GM21529 (cell line): Measurements from ENCODE around the gene TP53AIP1.

Experiments
- ATAC-seq: cut with Tn5 transposase; IDR thresholded peaks from one replicate; pipeline ENCODE4 v1.9.1; 2021; ENCODE audit not compliant: unreplicated experiment

Gene TP53AIP1

GRCh38 chr11:128943428-128943976, 831 bp upstream of the TP53AIP1 start:
- no peak for ATAC-seq

GRCh38 chr11:128942272-128942612, 429 bp downstream of the TP53AIP1 start:
- ATAC-seq, result no peak

- ATAC-seq, result no peak
Observed at GRCh38 chr11:128941573-128942271, 949 bp downstream of the TP53AIP1 start.

- no peak for ATAC-seq
Observed at GRCh38 chr11:128941110-128941509, 1.6 kb downstream of the TP53AIP1 start.

- no peak for ATAC-seq
Observed at GRCh38 chr11:128940603-128941002, 2.1 kb downstream of the TP53AIP1 start.

- no peak for ATAC-seq
Observed at GRCh38 chr11:128940156-128940555, 2.5 kb downstream of the TP53AIP1 start.

- ATAC-seq, result no peak
Observed at GRCh38 chr11:128939591-128939990, 3.1 kb downstream of the TP53AIP1 start.

GRCh38 chr11:128938156-128938885, 4.3 kb downstream of the TP53AIP1 start:
- no peak for ATAC-seq

GRCh38 chr11:128937480-128937879, 5.2 kb downstream of the TP53AIP1 start:
- ATAC-seq, result no peak

- no peak for ATAC-seq
Observed at GRCh38 chr11:128936606-128937251, 5.9 kb downstream of the TP53AIP1 start.

- no peak for ATAC-seq
Observed at GRCh38 chr11:128934926-128935325, 7.7 kb downstream of the TP53AIP1 start.

- no peak for ATAC-seq
Observed at GRCh38 chr11:128934351-128934750, 8.3 kb downstream of the TP53AIP1 start.

GRCh38 chr11:128933481-128934178, 9.0 kb downstream of the TP53AIP1 start:
- ATAC-seq, result no peak

- no peak for ATAC-seq
Observed at GRCh38 chr11:128931668-128932067, 11.0 kb downstream of the TP53AIP1 start.

GRCh38 chr11:128931066-128931465, 11.6 kb downstream of the TP53AIP1 start:
- ATAC-seq, result no peak

- ATAC-seq, result no peak
Observed at GRCh38 chr11:128929991-128930390, 12.7 kb downstream of the TP53AIP1 start.

- no peak for ATAC-seq
Observed at GRCh38 chr11:128929468-128929867, 13.2 kb downstream of the TP53AIP1 start.

- peak; percentile 94 for ATAC-seq
Observed at GRCh38 chr11:128928400-128928799, 14.3 kb downstream of the TP53AIP1 start.

- ATAC-seq, result no peak
Observed at GRCh38 chr11:128927683-128928336, 14.9 kb downstream of the TP53AIP1 start.

GRCh38 chr11:128927108-128927461, 15.6 kb downstream of the TP53AIP1 start:
- no peak for ATAC-seq
